Pulmonary artery endothelial cell (primary cell): ENCODE measurements around the gene HNRNPL. TPM values are rescaled to one million over a fixed set of nuclear protein-coding genes. Genes with fewer than 3 reads are reported as not detected.
"Not testable (repeated sequence)": the region's sequence is repeated elsewhere in the genome, so short reads cannot be mapped to it uniquely, and the experiment has no call there.

Source experiments
- DNase-seq: peaks from one replicate; pipeline ENCODE4 v3.0.0-alpha.2; 2011; ENCODE audit warnings: low read depth, low spot score
- total RNA-seq: library from RNA; depleted of rRNA; stranded (reverse); fragments of >200 nt; gene quantifications from 2 replicates; pipeline ENCODE4 v1.2.3, GENCODE V29; 2014

HNRNPL gene
- total RNA-seq, 1 donor from 2014 or later = 400 TPM

- no peak for DNase-seq
These were observed 19.6 kb downstream of the HNRNPL start for GRCh38 chr19:38830039-38830733.

- DNase-seq = not testable (repeated sequence)
These were observed 20.6 kb downstream of the HNRNPL start for GRCh38 chr19:38829203-38829602.

DNA sequence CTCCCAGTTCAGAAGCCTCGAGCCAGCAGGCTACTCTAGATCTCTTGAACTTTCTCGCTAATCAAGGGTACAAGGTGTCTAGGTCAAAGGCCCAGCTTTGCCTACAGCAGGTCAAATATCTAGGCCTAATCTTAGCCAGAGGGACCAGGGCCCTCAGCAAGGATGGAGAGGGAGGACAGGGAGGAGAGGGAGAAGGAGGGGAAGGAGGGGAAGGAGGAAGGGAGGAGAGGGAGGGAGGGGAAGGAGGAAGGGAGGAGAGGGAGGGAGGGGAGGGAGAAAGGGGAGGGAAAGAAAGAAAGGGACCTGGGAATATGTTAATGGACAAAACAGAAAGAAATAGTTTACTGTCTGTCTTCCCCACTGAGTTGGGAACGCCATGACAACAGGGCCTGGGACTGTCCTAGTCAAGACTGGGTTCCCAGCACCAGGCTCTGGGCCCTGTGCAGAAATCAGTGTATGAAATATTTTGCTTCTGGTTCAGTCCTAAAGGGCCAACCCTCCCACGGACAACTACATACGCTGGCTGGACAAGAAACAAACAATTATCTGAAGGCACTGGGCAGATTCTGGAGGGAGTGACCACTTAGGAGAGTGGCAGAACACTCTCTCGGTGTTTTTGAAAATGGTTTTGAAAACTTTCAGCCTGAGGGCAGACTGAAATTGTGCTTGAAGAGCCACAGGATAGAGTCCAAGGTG, 22.8 kb downstream of the HNRNPL start:
- no peak for DNase-seq

DNA sequence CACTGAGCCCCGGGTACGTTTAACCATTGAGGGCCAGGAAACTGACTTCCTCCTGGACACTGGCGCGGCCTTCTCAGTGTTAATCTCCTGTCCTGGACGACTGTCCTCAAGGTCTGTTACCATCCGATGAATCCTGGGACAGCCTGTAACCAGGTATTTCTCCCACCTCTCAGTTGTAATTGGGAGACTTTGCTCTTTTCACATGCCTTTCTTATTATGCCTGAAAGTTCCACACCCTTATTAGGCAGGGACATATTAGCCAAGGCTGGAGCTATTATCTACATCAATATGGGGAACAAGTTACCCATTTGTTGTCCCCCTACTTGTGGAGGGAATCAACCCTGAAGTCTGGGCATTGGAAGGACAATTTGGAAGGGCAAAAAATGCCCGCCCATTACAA, 23.9 kb downstream of the HNRNPL start:
- DNase-seq = not testable (repeated sequence)

DNA sequence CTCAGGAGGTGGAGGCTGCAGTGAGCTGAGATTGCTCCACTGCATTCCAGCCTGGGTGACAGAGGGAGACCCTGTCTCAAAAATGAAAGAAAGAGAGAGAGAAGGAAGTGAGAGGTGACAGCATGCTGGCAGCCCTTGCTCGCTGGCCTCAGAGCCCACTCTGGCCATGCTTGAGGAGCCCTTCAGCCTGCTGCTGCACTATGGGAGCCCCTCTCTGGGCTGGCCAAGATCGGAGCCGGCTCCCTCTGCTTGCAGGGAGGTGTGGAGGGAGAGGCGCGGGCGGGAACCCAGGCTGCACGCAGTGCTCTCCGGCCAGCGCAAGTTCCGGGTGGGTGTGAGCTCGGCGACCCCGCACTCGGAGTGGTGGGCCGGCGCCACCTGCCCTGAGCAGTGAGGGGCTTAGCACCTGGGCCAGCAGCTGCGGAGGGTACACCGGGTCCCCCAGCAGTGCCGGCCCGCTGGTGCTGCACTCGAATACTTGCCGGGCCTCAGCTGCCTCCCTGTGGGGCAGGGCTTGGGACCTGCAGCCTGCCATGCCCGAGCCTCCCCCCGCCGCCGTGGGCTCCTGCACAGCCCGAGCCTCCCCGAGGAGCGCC, 28.5 kb downstream of the HNRNPL start:
- DNase-seq = not testable (repeated sequence)

DNA sequence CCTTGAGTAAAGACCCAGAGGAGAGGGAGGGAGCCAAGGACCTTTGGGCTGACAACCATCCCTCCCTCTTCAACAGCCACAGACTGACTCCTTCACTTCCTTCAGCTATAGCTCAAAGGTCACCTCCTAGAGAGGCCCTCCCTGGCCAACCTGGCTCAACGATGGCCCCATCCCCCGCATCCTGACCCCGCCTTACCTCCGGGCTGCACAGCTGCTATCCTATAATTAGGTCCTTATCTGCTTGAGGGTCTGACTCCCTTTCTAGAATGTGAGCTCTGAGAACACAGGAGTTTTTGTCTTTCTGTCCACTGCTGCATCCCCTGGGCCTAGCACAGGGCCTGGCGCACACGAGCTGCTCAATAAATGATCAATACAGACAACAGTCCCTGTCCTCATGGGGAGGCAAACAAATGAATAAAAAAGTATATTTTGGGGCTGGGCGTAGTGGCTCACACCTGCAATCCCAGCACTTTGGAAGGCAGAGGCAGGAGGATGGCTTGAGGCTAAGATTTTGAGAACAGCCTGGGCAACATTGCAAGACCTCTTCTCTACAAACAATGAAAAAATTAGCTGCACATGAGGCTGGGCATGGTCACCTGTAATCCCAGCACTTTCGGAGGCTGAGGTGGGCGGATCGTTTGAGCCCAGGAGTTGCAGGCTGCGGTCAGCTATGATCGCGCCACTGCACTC, 30.4 kb downstream of the HNRNPL start:
- DNase-seq = no peak

DNA sequence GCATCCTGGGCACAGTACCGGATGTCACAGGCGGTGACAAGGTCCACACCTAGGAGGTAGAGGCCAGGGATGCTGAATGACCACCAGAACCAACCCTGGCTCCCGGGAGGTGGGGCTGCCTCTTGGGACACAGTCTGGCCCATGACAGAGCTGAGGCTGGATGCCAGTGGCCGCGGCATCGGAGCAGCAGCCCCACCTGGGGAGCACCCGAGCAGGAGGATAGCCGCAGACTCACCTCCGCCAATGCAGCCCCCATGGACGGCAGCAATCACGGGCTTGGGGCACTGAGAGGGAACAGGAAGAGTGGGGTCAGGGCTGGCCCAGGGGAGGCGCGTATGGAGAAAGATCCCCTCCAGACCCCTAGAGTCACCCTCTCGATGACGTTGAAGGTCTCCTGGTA, 32.7 kb downstream of the HNRNPL start:
- DNase-seq = no peak

DNA sequence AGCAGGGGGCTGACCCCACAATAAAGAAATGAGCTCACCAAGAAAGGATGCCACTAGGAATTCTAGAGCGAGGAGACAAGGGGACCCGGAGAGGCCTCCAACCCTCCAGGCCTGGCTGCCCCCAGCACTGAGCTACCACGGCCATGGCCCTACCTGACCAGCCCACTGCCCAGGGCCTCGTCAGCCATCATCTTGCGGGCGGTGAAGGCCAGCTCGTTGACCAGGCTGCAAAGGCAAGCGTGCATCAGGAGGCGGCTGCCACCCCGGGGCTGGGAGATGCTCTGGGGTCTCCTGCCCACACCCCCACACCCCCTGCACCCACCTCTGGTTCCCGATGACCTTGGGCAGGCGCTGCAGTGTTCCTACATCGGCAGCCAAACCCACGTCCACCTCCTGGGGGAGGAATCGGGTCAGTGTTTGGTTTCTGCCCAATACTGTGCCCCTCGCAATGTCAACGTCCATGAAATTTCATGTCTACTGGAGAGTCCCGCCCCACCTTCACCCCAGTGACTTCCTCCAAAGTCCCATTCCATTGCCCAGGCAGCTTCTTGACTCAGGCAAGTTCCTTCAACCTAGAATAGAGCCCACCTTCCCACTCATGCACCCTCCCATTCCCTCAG, 33.5 kb downstream of the HNRNPL start:
- DNase-seq = no peak

DNA sequence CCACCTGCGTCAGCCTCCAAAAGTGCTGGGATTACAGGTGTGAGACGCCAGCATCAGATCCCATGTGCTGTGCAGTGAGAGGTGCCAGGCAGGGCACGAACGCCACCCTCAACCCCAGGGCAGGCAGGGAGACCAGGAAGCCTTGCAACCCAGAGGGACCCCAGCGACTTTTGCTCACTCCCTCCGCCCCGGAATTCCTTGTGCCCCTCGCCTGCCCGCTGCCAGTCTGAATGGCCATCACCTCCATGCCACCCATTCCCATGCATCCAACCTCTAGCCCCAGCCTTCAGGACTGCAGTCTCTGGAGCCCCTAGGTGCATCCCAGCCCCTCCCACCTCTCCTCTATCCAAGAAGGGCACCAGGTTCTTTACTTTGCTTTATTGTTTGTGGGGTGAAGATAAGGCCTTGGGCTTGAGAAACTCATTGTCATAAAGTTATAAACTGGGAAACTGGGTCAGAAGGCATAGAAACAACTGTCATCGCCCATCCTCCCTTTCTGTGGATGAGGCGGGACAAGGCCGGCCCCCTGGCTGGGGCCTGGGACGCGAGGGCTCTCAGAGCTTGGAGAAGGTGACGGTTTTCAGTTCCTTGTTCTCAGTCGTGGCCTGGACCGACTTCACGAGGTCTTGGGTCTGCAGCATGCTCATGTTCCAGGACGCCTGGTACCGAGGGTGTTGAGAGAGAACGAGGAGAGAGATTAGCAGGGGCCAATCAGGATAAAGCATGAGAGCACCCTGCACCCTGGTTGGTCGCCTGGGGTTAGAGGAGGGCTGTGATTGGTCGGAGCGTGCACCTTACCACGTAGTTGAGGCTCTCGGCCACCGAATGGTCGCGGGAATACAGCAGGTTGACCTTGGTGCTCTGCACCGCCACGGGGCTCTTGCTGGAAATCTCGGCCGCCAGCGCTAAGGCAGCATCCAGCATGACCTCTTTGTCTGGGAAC, 34.5 kb downstream of the HNRNPL start:
- no peak for DNase-seq

GRCh38 chr19:38813932-38814331, 35.9 kb downstream of the HNRNPL start:
- DNase-seq = not testable (repeated sequence)

DNA sequence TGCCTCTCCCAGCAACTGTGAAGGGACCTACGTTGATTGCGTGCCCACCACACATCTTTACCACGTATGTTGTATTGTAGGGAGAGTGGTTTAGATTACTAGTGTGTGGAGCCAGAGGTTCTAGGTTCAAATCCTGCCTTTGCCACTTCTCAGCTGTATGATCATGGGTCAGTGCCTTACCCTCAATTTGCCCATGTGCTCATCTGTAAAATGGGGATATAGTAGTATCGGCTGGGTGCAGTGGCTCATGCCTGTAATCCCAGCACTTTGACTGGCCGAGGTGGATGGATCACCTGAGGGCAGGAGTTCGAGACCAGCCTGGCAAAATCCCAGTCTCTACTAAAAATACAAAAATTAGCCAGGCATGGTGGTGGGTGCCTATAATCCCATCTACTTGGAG, 36.5 kb downstream of the HNRNPL start:
- DNase-seq = no peak

- no peak for DNase-seq
These were observed 36.9 kb downstream of the HNRNPL start, which contains the start of gene LGALS4 for GRCh38 chr19:38812841-38813320. Gene LGALS4, minus strand, starts transcription at chr19:38812945. Its CDS starts 59 bp downstream, at chr19:38812886.

GRCh38 chr19:38812009-38812840, 37.6 kb downstream of the HNRNPL start:
- no peak for DNase-seq

- DNase-seq = no peak
These were observed 40.1 kb downstream of the HNRNPL start for GRCh38 chr19:38809592-38810252.

DNA sequence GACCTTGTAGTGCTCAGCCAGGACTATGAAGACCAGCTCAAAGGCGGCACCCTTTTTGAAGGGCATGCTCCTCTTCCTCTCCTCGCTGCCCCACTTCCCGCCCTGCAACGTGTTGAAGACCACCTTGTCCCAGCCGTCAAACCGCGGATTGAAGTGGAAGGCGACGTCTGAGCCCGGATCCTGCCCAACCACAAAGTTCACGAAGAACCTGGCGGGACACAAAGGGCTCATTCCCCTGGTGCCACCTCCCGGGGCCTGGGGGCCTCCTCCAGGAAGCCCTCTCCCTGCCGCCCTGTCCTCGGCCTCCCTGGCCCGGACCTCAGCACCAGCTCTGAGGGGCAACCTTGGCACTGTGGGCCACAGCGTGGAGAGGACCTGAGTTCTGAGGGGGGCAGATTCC, 41.0 kb downstream of the HNRNPL start:
- no peak for DNase-seq

DNA sequence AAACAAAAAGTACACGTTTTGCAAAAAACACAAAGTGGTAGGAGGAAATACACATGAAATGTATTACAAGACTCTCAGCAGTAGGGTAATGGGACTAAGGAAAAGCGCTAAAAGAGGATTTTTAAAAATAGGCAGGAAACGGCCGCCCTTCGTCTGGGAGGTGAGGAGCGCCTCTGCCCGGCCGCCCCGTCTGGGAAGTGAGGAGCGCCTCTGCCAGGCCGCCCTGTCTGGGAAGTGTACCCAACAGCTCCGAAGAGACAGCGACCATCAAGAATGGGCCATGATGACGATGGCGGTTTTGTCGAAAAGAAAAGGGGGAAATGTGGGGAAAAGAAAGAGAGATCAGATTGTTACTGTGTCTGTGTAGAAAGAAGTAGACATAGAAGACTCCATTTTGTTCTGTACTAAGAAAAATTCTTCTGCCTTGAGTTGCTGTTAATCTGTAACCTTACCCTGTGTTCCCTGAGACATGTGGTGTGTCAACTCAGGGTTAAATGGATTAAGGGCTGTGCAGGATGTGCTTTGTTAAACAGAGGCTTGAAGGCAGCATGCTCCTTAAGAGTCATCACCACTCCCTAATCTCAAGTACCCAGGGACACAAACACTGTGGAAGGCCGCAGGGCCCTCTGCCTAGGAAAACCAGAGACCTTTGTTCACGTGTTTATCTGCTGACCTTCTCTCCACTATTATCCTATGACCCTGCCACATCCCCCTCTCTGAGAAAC, 42.2 kb downstream of the HNRNPL start:
- DNase-seq = not testable (repeated sequence)

DNA sequence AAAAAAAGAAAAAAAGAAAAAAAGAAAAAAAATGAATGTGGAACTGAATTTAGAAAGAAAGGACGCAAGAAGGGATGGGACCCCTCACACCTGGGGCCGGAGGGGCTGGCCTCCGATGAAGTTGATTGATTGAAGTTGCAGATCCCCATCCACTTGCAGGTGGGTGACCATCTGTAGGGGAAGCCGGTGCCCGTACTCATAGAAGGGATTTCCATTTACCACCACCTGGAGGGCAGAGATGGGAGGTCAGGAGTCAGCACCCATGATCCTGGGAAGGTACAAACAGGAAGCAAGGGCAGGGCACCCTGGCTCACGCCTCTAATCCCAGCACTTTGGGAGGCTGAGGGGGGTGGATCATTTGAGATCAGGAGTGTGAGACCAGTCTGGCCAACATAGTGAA, 43.4 kb downstream of the HNRNPL start:
- no peak for DNase-seq

- no peak for DNase-seq
These were observed 44.6 kb downstream of the HNRNPL start for GRCh38 chr19:38805180-38805579.
